HG02840 (cell line): ENCODE data around the gene RRM1.
"Not testable (repeated sequence)": the region's sequence is repeated elsewhere in the genome, so short reads cannot be mapped to it uniquely, and the experiment has no call there.

Experiments used
- ATAC-seq: cut with Tn5 transposase; IDR thresholded peaks from one replicate; pipeline ENCODE4 v1.9.1; 2021; ENCODE audit warnings: mild to moderate bottlenecking, moderate library complexity, moderate number of reproducible peaks; ENCODE audit not compliant: unreplicated experiment, low FRiP score

Gene RRM1

GRCh38 chr11:4094348-4095291 is at the start of gene RRM1:
Gene RRM1 (plus strand): TSS chr11:4094799. CDS start chr11:4095013, 214 bp downstream.
- ATAC-seq, result peak; percentile 91

- no peak for ATAC-seq
Measured at GRCh38 chr11:4044976-4045646, 49.5 kb upstream of the RRM1 start.

- ATAC-seq, result no peak
Measured at GRCh38 chr11:4048340-4048739, 46.3 kb upstream of the RRM1 start.

GRCh38 chr11:4049006-4049405 is 45.6 kb upstream of the RRM1 start:
- ATAC-seq, result no peak

- no peak for ATAC-seq
Measured at GRCh38 chr11:4050138-4050537, 44.5 kb upstream of the RRM1 start.

- not testable (repeated sequence) for ATAC-seq
Measured at GRCh38 chr11:4053200-4053599, 41.4 kb upstream of the RRM1 start.

- ATAC-seq, result no peak
Measured at GRCh38 chr11:4054643-4055042, 40.0 kb upstream of the RRM1 start.

GRCh38 chr11:4059424-4059823 is 35.2 kb upstream of the RRM1 start:
- ATAC-seq, result no peak

- ATAC-seq, result no peak
Measured at GRCh38 chr11:4060182-4060923, 34.2 kb upstream of the RRM1 start.

GRCh38 chr11:4061700-4062099 is 32.9 kb upstream of the RRM1 start:
- no peak for ATAC-seq

- ATAC-seq, result no peak
Measured at GRCh38 chr11:4063348-4063747, 31.3 kb upstream of the RRM1 start.

- no peak for ATAC-seq
Measured at GRCh38 chr11:4064278-4064955, 30.2 kb upstream of the RRM1 start.

- ATAC-seq, result no peak
Measured at GRCh38 chr11:4065086-4065485, 29.5 kb upstream of the RRM1 start.

GRCh38 chr11:4065601-4066377 is 28.8 kb upstream of the RRM1 start:
- ATAC-seq, result no peak

GRCh38 chr11:4066910-4067309 is 27.7 kb upstream of the RRM1 start:
- ATAC-seq, result no peak

GRCh38 chr11:4068962-4069361 is 25.6 kb upstream of the RRM1 start:
- ATAC-seq, result no peak

GRCh38 chr11:4071325-4071724 is 23.3 kb upstream of the RRM1 start:
- ATAC-seq, result no peak

GRCh38 chr11:4071914-4072313 is 22.7 kb upstream of the RRM1 start:
- ATAC-seq, result no peak

- ATAC-seq, result no peak
Measured at GRCh38 chr11:4072668-4073285, 21.8 kb upstream of the RRM1 start.
